ENCODE data around the gene HOXA11.

The HOXA11 gene

GRCh38 chr7:27165089-27165995 lies 19.7 kb downstream of the HOXA11 start, which contains the start of gene HOXA9:
Gene HOXA9 (minus strand): TSS chr7:27165537. CDS start chr7:27165457, 80 bp downstream.
- ATAC-seq, result no peak
- no peak for TF ChIP-seq ZNF565 (CRISPR knock-in tag; conservative IDR thresholded peaks at IDR 0.05; ENCODE audit: low read depth)
- TF ChIP-seq OSR1 (CRISPR knock-in tag; IDR thresholded peaks at IDR 0.05), result no peak
- no peak for TF ChIP-seq ZC3H10 (CRISPR knock-in tag; IDR thresholded peaks at IDR 0.05)
- TF ChIP-seq POU6F1 (CRISPR knock-in tag; IDR thresholded peaks at IDR 0.05; ENCODE audit: borderline replicate concordance, low read depth), result no peak
- no peak for TF ChIP-seq CSRNP3 (CRISPR knock-in tag; IDR thresholded peaks at IDR 0.05)
- TF ChIP-seq PATZ1 (CRISPR knock-in tag; IDR thresholded peaks at IDR 0.05; ENCODE audit: borderline replicate concordance), result no peak
- TF ChIP-seq PPARA (CRISPR knock-in tag; IDR thresholded peaks at IDR 0.05; ENCODE audit: borderline replicate concordance), result no peak
- no peak for TF ChIP-seq TSHZ2 (CRISPR knock-in tag; IDR thresholded peaks at IDR 0.05)
- no peak for TF ChIP-seq ISL1 (CRISPR knock-in tag; IDR thresholded peaks at IDR 0.05)
- no peak for TF ChIP-seq ESRRG (CRISPR knock-in tag; IDR thresholded peaks at IDR 0.05)
- TF ChIP-seq ZFP30 (CRISPR knock-in tag; IDR thresholded peaks at IDR 0.05), result no peak
- TF ChIP-seq BACH2 (CRISPR knock-in tag; IDR thresholded peaks at IDR 0.05; ENCODE audit: borderline replicate concordance), result no peak
- TF ChIP-seq SNAI2 (CRISPR knock-in tag; IDR thresholded peaks at IDR 0.05), result no peak
- TF ChIP-seq ZNF70 (CRISPR knock-in tag; IDR thresholded peaks at IDR 0.05), result no peak
- TF ChIP-seq CREB5 (CRISPR knock-in tag; IDR thresholded peaks at IDR 0.05; ENCODE audit: low read depth), result no peak
- no peak for TF ChIP-seq GLIS3 (CRISPR knock-in tag; IDR thresholded peaks at IDR 0.05)
- no peak for TF ChIP-seq TOX (CRISPR knock-in tag; IDR thresholded peaks at IDR 0.05; ENCODE audit: borderline replicate concordance)
- TF ChIP-seq ZFP3 (CRISPR knock-in tag; IDR thresholded peaks at IDR 0.05), result no peak
- no peak for TF ChIP-seq ZNF8 (CRISPR knock-in tag; IDR thresholded peaks at IDR 0.05)

- TF ChIP-seq POU6F1 (CRISPR knock-in tag; IDR thresholded peaks at IDR 0.05; ENCODE audit: borderline replicate concordance, low read depth) (no peak), ZC3H10 (CRISPR knock-in tag; IDR thresholded peaks at IDR 0.05) (no peak), BACH2 (CRISPR knock-in tag; IDR thresholded peaks at IDR 0.05; ENCODE audit: borderline replicate concordance) (no peak), CSRNP3 (CRISPR knock-in tag; IDR thresholded peaks at IDR 0.05) (no peak), TCF4 (CRISPR knock-in tag; IDR thresholded peaks at IDR 0.05; ENCODE audit: borderline replicate concordance) (no peak)
- ATAC-seq, result no peak
These were observed 20.5 kb downstream of the HOXA11 start for GRCh38 chr7:27164367-27165088.

All from SK-N-SH treated with all-trans-retinoic acid at 6 μM for 48 hours (cell line).